Adipocyte (in vitro differentiated cells): ENCODE results near the gene PPP3CA.
"Not testable (repeated sequence)": the region's sequence is repeated elsewhere in the genome, so short reads cannot be mapped to it uniquely, and the experiment has no call there.

Experiments used
- DNase-seq: peaks from one replicate; pipeline ENCODE4 v3.0.0-alpha.2; 2015; ENCODE audit warnings: low read depth
- H3K27me3 ChIP-seq: replicated peaks from 2 replicates; pipeline ENCODE4 v1.7.0; 2013; ENCODE audit warnings: mild to moderate bottlenecking, low read length, moderate library complexity; ENCODE audit not compliant: control insufficient read depth, insufficient read depth
- H3K36me3 ChIP-seq: 2 replicates; pipeline ENCODE4 v1.7.0; 2013; ENCODE audit warnings: low read length, mild to moderate bottlenecking, moderate library complexity; ENCODE audit not compliant: control insufficient read depth, insufficient read depth, severe bottlenecking
- H3K4me1 ChIP-seq: 2 replicates; pipeline ENCODE4 v1.7.0; 2013; ENCODE audit warnings: mild to moderate bottlenecking, low read length, moderate library complexity; ENCODE audit not compliant: control insufficient read depth, insufficient read depth
- H3K4me3 ChIP-seq: 2 replicates; pipeline ENCODE4 v1.7.0; 2013; ENCODE audit warnings: mild to moderate bottlenecking, low read length, moderate library complexity
- H3K9ac ChIP-seq: 2 replicates; pipeline ENCODE4 v1.7.0; 2013; ENCODE audit warnings: mild to moderate bottlenecking, low read length, moderate library complexity
- H3K9me3 ChIP-seq: 2 replicates; pipeline ENCODE4 v1.7.0; 2013; ENCODE audit warnings: mild to moderate bottlenecking, low read length, moderate library complexity; ENCODE audit not compliant: control insufficient read depth

Gene PPP3CA

GRCh38 chr4:101186567-101187184, 160.7 kb downstream of the PPP3CA start:
- no peak overlapping the region for H3K9ac ChIP-seq
- peaks cover 8% of the 10 kb centered on the region for H3K36me3 ChIP-seq
- no peak for DNase-seq

GRCh38 chr4:101184668-101185067, 162.7 kb downstream of the PPP3CA start:
- Histone ChIP-seq H3K9me3 (no peaks in the 10 kb centered on the region), H3K36me3 (peaks cover 8% of the 10 kb centered on the region), H3K9ac (no peak overlapping the region), H3K27me3 (no peaks in the 10 kb centered on the region), H3K4me3 (no peak overlapping the region), H3K4me1 (no peaks in the 10 kb centered on the region)
- no peak for DNase-seq

More at GRCh38 chr4:101186567-101187184, 160.7 kb downstream of the PPP3CA start:
- no peaks in the 10 kb centered on the region for H3K27me3 ChIP-seq
- H3K4me3 ChIP-seq = no peak overlapping the region
- H3K9me3 ChIP-seq = no peaks in the 10 kb centered on the region
- peaks cover 9% of the 10 kb centered on the region for H3K4me1 ChIP-seq

GRCh38 chr4:101183666-101184373, 163.5 kb downstream of the PPP3CA start:
- Histone ChIP-seq H3K4me3 (no peak overlapping the region), H3K9ac (no peak overlapping the region), H3K36me3 (peaks cover 8% of the 10 kb centered on the region), H3K4me1 (peaks cover 3% of the 10 kb centered on the region), H3K27me3 (no peaks in the 10 kb centered on the region), H3K9me3 (no peaks in the 10 kb centered on the region)
- DNase-seq = no peak

- no peak for DNase-seq
- no peaks in the 10 kb centered on the region for H3K9me3 ChIP-seq
- H3K4me1 ChIP-seq = peaks cover 6% of the 10 kb centered on the region
- no peak overlapping the region for H3K4me3 ChIP-seq
- H3K36me3 ChIP-seq = peaks cover 8% of the 10 kb centered on the region
- no peaks in the 10 kb centered on the region for H3K27me3 ChIP-seq
- H3K9ac ChIP-seq = no peak overlapping the region
These were observed 164.1 kb downstream of the PPP3CA start for GRCh38 chr4:101183221-101183620.

- H3K27me3 ChIP-seq, H3K9me3 ChIP-seq, H3K4me1 ChIP-seq, H3K4me3 ChIP-seq, H3K9ac ChIP-seq, DNase-seq, H3K36me3 ChIP-seq: not testable (repeated sequence)
These were observed 164.6 kb downstream of the PPP3CA start for GRCh38 chr4:101182688-101183087.

- Histone ChIP-seq H3K36me3 (peaks cover 8% of the 10 kb centered on the region), H3K4me1 (peaks cover 16% of the 10 kb centered on the region), H3K9me3 (no peaks in the 10 kb centered on the region), H3K9ac (no peak overlapping the region), H3K27me3 (no peaks in the 10 kb centered on the region), H3K4me3 (no peak overlapping the region)
- DNase-seq = no peak
These were observed 168.6 kb downstream of the PPP3CA start for GRCh38 chr4:101178731-101179130.

GRCh38 chr4:101177154-101177553, 170.2 kb downstream of the PPP3CA start:
- no peak overlapping the region for H3K4me3 ChIP-seq
- no peaks in the 10 kb centered on the region for H3K9me3 ChIP-seq
- no peak for DNase-seq
- H3K4me1 ChIP-seq = peaks cover 25% of the 10 kb centered on the region
- H3K27me3 ChIP-seq = no peaks in the 10 kb centered on the region
- H3K9ac ChIP-seq = no peak overlapping the region
- peaks cover 2% of the 10 kb centered on the region for H3K36me3 ChIP-seq

GRCh38 chr4:101175896-101176676, 171.2 kb downstream of the PPP3CA start:
- H3K9ac ChIP-seq = no peak overlapping the region
- H3K27me3 ChIP-seq = no peaks in the 10 kb centered on the region
- no peak for DNase-seq
- no peaks in the 10 kb centered on the region for H3K36me3 ChIP-seq
- peaks cover 36% of the 10 kb centered on the region for H3K4me1 ChIP-seq
- no peak overlapping the region for H3K4me3 ChIP-seq
- H3K9me3 ChIP-seq = no peaks in the 10 kb centered on the region

GRCh38 chr4:101174679-101175345, 172.5 kb downstream of the PPP3CA start:
- DNase-seq = no peak
- Histone ChIP-seq H3K9ac (no peak overlapping the region), H3K4me3 (no peak overlapping the region), H3K9me3 (no peaks in the 10 kb centered on the region), H3K36me3 (no peaks in the 10 kb centered on the region), H3K4me1 (peaks cover 38% of the 10 kb centered on the region), H3K27me3 (no peaks in the 10 kb centered on the region)

- peaks cover 31% of the 10 kb centered on the region for H3K4me1 ChIP-seq
- no peak overlapping the region for H3K9ac ChIP-seq
- H3K27me3 ChIP-seq = no peaks in the 10 kb centered on the region
- peak overlapping the region; percentile 4 for H3K4me3 ChIP-seq
- no peaks in the 10 kb centered on the region for H3K36me3 ChIP-seq
- no peak for DNase-seq
- H3K9me3 ChIP-seq = no peaks in the 10 kb centered on the region
These were observed 175.0 kb downstream of the PPP3CA start for GRCh38 chr4:101172369-101172768.

GRCh38 chr4:101171747-101172146, 175.6 kb downstream of the PPP3CA start:
- H3K36me3 ChIP-seq = no peaks in the 10 kb centered on the region
- peaks cover 26% of the 10 kb centered on the region for H3K4me1 ChIP-seq
- DNase-seq = no peak
- no peaks in the 10 kb centered on the region for H3K9me3 ChIP-seq
- no peak overlapping the region for H3K9ac ChIP-seq
- H3K4me3 ChIP-seq = no peak overlapping the region
- no peaks in the 10 kb centered on the region for H3K27me3 ChIP-seq
